Activated CD4-positive, alpha-beta T cell treated with anti-CD3 and anti-CD28 coated beads, Interleukin-2, amount 50 U/mL, for 24 hours (primary cell): ENCODE measurements around the gene GPC6.

ENCODE experiments used
- DNase-seq, 2 donors: peaks; one replicate each; pipeline ENCODE4 v3.0.0-alpha.2; 2020; ENCODE audit warnings: low read depth in 1 of 2, low spot score in 1 of 2

GPC6 gene

DNA sequence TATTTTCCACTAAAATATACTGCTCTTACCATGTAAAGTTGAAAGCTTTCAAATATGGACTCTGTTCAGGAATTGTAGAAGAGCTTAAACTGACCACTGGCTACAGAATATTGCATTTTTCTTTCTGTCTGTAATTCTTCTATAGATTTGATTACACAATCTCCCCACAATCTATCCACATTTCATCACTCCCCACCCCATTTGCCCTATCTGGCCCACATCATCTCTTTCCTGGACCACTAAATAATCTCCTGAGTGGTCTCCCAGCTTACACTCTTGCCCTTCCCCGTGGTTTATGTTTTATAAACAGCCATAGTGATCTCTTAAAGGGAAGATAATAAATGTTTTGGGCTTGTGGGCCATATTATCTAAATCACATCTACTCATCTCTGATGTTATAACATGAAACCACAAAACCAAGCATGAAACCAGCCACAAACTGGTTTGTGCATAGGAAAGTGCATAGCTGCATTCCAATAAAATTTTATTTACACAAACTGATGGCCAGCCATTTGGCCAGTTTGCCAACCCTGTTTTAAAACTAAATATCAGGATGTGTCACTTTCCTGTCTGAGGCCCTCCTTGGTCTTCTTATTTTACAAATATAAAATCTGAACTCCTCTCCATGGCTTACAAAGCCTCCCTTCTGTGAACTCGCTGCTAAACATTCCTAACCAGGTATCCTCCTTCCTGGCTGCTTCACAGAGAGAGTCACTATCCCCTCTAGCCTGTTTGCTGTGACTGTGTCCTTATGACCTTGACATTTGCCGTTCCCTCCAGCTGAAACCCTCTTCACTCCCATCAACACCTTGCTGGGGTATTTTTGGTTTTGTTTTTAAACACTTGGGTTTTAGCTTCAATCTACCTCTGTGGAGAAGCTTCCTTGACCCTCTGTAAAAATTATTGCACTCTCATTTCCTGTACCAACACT, 500.9 kb downstream of the GPC6 start:
- DNase-seq, result no peak

DNA sequence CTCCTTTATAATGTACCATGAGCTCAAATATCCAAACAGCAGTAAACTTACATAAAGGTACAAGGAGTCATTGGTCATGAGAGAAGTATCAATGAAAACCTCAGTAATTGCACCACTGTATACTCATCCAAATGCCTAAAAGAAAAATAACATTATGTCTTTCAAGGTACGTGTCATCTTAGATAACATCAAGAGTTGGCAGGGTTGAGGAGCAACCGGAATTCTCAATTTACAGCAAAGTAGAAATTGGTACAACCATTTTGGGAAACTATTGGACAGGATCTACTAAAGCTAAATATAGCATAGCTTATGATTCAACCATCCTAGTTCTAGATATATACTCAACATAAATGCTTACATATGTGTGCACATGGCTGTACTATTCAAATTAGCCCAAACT, 502.8 kb downstream of the GPC6 start:
- DNase-seq, result no peak

DNA sequence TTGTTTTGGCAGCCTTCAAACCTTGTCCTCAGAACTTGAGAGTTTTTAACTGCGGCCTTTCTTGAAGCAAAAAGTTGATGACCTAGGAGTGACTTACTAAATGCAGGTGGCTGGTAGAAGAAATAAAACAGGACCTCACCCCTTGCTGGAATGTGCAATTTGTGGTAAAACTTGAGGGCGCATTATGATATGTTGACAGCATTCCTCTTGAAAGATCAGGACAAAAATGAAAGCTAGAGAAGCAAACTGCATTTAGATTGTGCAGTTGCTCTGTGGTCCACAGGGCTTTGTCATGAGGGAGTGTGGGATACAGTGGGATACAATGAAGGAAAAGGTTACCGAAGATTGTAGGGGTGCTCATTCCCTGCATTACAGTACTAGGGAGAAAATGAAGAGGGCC, 504.2 kb downstream of the GPC6 start:
- DNase-seq, result no peak

DNA sequence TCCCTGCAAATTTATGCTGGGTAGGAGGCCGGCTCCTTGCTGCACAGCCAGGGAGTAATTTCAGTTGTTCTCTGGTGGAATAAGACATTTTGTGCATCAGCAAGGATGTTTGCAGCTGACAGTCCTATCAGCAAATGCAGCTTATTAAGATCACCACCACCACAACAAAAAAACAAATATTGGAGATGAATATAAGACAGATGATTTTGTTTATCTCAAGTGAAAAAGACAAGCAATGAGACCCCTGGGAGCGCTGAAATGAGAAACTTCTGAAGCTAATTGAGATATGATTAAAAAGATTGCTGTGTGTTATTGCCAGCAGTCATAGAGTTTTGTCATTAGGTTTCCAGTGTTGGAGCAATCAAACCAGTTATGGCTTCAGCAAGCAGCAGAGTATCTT, 505.6 kb downstream of the GPC6 start:
- DNase-seq, result no peak

DNA sequence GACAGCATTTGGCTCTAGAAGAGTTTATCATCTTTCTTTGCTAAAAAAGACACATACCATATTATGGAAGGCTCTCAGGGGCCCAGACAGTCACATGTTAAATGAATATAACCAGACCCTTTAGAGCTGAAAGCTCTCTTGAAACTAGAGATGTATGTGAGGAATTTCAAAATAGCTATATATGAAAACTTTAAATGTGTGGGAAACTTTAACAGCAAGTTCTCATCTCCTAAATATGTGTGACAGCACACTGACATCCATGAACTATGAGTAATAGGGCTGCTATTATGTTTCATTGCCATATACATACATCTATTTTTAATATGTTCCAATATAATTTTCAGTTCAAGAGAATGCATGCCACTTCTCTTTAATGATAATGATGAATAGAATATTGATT, 509.5 kb downstream of the GPC6 start:
- no peak for DNase-seq

DNA sequence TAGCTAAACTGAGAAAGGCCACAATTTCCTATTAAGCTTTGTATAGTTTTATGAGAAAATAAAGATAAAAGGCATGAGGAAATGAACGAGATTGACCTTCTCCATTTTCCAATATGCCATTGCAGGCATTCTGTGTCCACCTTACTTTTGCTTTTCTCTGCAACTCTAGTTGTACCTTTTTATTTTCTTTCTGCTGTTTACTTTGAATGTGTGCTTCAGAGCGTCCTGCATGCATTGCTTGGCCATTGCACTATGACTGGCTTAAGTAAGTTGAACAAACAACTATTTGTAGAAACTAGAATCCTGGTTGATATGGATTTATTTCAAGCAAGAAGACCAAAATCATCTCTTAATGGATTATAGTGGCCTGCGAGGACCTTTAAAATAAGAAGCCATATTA, 510.3 kb downstream of the GPC6 start:
- DNase-seq, result no peak

DNA sequence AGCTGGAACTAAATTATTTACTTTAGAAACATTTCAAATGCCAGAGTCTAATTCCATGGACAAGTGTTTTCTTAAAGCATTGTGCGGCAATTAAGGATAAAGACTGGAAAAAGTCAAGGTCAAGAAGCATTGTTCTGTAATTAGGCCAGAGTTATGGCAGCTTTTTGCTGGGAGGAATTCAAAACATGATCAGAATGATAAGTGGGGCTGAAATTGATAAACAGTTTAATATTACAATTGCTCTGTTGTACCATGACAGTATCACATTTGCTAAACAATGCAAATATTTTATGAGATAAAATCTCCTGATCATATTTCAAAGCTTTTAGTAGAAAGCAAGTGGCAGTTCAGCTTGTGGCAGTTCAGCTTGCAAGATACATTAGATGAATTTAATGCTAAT, 513.7 kb downstream of the GPC6 start:
- no peak for DNase-seq

DNA sequence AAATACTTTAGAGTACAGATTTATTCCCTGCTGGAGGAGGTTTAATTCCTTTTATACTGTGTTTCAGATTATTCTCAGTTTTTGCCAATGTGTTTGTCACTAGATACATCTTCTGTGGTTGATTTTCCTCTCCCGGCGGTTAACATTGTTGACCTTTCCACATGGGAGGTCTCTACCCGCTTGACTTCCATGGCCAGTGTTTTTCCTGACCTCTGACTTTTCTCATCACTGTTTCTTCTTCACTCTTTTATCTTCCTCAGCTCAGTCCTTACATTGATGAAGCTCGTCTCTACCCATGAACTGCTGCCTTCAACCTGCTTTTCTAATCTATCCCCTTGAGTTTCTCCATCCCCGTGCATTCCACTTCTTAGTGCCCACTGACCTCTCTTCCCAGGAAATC, 517.4 kb downstream of the GPC6 start:
- DNase-seq, result no peak

DNA sequence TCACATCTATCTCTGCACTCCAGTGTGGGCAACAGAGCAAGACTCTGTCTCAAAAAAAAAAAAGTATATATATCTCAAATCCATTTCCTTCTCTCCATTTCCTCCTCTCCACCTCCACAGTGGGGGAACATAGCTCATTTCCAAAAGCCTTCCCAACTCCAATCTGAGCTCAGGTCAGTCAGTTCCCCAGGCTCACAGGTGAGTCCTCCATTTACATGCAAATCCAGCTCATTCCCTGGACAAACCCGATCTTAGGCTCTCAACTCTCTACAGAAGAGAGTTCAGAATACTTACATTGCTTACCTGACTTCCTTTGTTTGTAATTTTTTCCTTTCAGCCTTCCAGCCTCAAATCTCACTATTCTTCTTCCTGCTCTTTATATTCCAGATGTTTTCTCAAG, 518.3 kb downstream of the GPC6 start:
- DNase-seq, result no peak

DNA sequence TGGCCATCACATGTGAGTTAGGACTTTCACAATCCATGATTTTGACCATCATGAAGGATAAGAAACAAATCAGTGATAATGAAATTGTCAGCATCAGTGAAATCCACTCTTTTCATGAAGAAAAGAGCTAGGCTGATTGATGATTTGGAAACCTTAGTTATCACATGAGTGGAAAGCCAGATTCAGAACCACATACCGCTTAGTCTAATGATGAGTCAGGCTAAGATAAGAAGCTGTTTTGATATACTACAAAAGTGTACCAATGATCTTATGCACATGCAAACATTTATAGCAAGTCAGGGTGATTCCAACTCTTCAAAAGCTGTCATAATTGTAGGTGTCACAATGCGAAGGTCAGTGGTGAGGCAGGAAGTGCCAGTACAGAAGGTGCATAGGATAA, 519.3 kb downstream of the GPC6 start:
- DNase-seq, result no peak

DNA sequence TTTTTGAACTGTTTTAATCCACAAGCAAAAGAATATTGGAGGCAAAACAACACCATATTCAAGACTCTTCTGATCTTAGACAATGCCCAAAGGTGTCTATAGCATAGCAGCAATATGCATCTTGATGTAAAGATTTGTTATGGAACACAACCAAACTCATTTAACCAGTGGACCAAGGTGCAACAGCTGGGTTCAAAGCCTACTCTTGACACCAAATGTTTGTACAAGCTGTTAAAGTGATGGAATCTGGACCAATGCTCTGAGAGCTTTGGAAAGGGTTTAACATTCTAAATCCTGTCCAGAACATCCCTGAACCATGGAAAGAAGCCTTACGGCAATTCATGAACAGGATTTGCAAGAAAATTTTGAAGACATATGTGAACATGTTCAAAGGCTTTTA, 520.0 kb downstream of the GPC6 start:
- DNase-seq, result no peak

DNA sequence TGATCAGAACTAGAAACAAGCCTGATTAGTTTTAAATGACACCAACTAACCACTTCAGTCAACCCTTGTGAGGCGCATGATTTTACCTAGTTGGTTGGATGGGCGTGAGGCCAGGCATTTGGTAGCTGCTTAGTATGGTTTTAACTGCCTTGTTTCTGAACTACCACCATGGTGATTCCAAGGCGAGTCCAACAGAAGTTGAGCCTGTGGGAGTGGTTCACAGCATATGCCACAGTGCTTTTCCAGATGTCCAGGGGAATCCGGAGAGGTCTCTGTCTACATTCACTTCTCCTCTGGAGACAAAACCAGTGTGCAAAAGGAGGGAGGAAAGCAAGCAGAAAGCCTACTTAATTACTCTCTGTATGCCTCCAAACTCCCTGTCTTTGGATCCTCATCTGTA, 524.1 kb downstream of the GPC6 start:
- no peak for DNase-seq

DNA sequence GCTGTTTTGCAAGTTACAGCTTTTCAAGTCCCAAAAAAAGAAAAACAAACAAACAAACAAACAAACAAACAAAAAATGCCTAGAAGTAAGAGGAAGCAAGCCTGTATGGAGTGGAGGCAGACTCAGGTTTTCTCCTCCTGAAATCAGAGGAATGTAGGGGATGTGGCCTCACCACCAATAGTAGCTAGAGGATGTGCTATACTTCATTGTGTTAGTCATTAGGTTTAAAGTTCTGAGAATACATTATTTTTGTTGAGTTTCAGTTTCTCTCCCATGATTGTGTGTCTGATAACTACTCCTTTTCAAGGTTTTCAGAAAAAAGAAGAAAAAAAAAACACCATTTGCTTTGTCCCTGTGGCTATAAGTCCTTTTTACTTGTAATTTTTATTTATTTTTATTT, 524.5 kb downstream of the GPC6 start:
- no peak for DNase-seq

DNA sequence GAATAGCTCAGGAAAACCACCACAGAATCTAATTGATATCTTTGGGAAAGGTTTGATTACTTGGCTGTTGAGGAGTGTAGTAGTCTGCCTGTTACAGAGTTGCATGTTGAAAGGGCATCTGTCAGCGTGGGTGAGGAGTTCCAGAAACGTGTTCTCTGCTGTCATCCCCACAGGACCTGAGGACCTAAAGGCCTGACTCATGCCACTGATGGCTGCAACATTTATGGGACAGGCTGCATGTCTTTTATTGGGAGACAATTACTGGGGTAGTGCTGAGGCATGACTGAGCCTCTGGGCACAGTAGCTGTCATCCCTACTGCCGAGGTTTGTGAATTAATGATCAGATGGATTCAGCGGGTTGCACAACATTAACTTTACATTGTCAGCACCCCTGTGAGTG, 525.9 kb downstream of the GPC6 start:
- DNase-seq, result no peak

DNA sequence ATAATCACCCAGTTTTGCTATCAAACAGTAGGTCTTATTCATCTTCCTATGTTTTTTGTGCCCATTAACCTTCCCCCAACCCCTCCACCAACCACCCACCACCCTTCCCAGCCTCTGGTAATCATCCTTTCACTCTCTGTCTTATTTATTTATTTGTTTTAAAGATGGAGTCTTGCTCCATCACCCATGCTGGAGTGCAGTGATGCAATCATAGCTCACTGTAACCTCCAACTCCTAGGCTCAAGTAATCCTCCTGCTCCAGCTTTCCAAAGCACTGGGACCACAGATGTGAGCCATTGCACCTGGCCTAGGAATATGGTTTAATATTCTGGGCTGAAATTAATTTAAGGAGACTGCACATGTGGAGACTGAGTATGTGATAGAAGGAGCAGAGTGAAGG, 527.0 kb downstream of the GPC6 start:
- no peak for DNase-seq

DNA sequence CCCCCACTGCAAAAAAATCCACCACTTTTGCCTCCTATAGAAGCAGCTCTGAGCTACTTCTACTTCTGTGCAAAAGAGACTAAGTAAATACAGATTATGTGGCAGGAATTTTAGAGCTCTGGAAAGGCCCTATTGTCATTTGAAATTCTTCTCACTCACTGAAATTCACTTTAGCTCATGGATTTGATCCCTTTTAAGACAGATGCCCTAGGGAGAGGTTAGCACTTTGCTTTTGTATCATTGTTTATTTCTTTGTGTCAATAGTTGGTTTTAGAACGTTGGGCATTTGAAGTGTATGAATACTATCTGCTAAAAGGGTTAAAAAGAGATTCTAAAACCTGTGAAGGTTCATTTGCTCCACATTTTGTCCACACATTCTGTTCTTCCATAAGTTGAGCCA, 528.7 kb downstream of the GPC6 start:
- no peak for DNase-seq

DNA sequence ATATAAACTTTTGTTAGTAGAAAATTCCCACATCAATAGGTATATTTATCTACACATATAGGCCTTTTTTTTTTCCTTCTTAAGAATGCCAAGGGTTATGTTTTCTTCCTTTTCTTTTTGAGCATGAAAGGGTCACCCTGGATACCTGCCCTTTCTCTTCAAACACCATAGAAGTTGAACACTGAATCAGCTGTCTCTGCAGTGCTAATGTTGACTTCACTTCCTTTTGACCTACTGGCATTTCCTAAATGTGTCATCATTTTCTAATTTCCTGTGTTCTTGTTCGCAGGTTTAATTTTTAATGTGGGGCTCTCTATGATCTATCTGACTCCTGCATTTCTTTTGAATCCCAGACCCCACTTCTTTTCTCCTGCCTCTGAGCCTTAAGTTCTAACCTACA, 532.0 kb downstream of the GPC6 start:
- no peak for DNase-seq

DNA sequence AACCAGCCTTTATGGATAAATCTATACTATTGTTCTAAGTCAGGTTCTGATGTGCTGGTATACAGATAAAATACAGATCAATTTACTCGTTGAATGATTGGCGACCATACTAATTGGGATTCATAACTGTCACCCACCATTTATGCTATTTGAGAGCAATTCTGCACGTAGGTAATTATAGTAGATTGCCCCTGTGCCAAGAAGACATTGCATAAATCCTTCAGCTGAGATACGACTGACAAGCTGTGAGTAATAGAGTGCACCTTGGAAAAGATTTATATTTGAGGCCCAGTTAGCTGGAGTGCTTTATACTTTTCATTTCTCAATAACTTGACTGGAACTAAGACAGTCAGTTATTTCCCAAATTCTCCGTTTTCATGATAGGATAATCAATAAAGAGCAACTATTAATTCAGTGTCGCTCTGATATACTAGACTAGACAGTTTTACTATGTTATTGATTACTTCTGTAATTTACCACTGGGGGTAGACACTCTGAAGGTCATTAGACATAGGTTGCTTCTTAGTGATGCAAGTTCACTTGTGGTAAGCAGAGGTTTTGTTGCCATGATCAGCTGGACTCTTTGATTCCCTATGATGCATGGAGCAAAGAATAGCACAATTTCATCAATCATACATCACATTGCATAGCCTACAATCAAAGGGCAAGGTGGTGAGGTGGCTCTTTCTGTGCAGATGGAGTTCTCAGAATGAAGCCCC, 536.3 kb downstream of the GPC6 start:
- no peak for DNase-seq

DNA sequence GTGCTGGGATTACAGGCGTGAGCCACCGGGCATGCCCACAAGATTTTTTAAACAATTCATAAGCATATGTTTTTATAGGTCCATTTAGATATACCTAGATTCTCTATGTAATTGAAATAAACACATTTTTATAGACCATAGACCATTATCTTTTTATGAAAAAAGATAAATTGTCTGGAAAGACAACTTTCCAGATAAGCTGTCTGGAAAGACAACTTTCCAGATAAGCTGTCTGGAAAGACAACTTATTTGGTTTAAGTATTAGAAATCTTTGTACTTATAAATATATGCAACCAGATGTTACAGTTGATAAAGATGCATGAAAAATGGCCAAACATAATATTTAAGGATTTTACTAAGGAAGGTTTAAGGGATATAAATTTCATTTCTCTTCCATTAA, 538.5 kb downstream of the GPC6 start:
- DNase-seq, result no peak

DNA sequence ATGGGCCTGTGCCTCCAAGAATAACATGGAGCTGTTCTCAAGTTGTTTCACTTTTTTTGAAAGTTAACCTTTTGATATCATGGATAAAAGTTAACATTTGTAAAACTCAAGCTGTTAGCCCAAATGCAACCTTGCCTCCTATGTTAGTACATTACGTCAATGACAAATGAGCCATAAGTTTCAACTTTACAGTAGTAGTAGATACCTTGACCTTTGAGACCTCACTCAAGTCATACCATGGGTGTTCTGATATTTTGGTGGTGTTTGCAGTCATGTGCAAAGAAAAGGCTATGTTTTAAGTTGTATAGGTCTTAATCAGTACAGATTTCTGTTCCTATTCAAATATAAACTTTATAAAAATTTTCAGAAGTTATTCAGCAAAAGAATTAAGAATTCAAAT, 539.2 kb downstream of the GPC6 start:
- no peak for DNase-seq

DNA sequence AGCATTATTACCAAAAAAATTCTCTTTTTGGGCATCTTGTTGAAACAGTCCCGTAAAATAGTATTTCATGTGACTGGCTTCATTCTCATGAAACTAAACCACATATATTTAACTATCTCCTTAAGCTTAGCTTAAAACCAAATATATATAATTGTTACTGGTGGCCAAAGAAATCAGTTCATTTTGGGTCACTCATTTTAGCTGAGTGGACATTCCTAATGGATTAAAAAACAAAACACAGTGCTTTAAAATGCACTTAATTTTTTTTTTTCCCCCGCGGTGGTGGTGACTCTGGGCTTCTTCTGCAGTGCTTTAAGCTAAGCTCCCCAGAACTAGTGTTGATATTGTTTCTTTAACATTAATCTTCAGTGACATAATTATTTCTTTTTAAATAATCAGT, 540.1 kb downstream of the GPC6 start:
- no peak for DNase-seq

DNA sequence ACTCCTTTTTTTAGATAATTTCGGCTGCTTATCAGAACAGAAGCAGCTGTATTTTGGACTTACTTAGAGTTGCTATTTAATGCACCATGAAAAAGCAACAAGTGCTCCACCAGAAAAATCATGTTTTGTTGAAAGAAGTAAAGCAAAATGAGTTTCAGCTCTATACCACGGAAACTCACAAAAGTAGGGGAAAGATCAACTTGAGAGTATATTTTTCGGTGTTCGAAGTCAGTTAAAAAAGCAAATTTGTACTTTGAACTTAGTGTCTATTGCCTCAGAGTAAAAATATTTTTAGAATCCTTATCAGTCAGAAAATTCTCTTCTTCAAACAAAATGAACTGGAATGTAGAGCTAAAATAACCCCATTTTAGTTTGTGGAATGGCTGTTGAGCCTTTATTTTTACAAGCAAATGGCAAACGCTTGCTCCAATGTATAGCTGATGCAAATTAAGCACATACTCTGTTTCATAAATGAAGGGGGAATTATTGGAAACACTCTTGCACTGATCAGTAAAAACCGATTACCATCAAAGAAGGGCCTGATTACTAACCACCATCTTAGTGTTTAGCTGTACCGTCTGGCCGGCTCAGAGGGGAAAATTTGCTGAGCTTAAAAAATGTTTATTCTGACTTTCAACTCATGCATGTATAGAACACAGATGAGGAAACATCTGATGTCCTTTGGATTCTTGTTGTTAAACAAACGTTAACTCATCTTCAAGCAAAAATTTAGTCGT, 540.7 kb downstream of the GPC6 start:
- no peak for DNase-seq
